Measurements from ENCODE around the gene ATG2A. TPM values are rescaled to one million over a fixed set of nuclear protein-coding genes. Genes with fewer than 3 reads are reported as not detected.

ATG2A gene
- total RNA-seq, 4 donors from 2014 or later = 33.0 to 93.6 (median 45.8) TPM

- peak in 1 of 2 donors; percentile 63 for DNase-seq (ENCODE audit: low spot score in 2 of 2)
- H3K27me3 ChIP-seq = no peaks in the 10 kb centered on the region
- peak in 1 of 2 donors; percentile 57 for TF ChIP-seq EP300 (IDR thresholded peaks at IDR 0.05)
- TF ChIP-seq POLR2A (IDR thresholded peaks at IDR 0.05) = peak in 1 of 2 donors; percentile 16
- no peak for TF ChIP-seq CTCF (IDR thresholded peaks at IDR 0.05)
- no peaks in the 10 kb centered on the region for H3K9me3 ChIP-seq
- peaks cover 4 to 86% (median 72%) of the 10 kb centered on the region in 4 donors for H3K4me1 ChIP-seq
- H3K4me3 ChIP-seq = peak overlapping the region in 1 of 4 donors; percentile 92
- WGBS, 2 donors = 39 to 44% methylated on average over 28 to 29 of the region's 29 CpGs
- H3K27ac ChIP-seq = peak overlapping the region; percentile 49 to 98 (median 91)
- H3K36me3 ChIP-seq = peaks cover 0 to 29% (median 0%) of the 10 kb centered on the region in 3 donors
These were observed 42.4 kb downstream of the ATG2A start for GRCh38 chr11:64874308-64875240.

- Histone ChIP-seq H3K9me3 (no peaks in the 10 kb centered on the region), H3K36me3 (peaks cover 0 to 29% (median 0%) of the 10 kb centered on the region in 3 donors), H3K27ac (peak overlapping the region in 3 of 4 donors; percentile 60 to 98 (median 88)), H3K4me1 (peaks cover 4 to 97% (median 81%) of the 10 kb centered on the region in 4 donors), H3K4me3 (no peak overlapping the region), H3K27me3 (no peaks in the 10 kb centered on the region)
- TF ChIP-seq POLR2A (IDR thresholded peaks at IDR 0.05) (no peak), CTCF (IDR thresholded peaks at IDR 0.05) (no peak), EP300 (IDR thresholded peaks at IDR 0.05) (no peak)
- 72 to 81% methylated on average over 8 of the region's 8 CpGs for WGBS, 2 donors
- DNase-seq (ENCODE audit: low spot score in 2 of 2) = no peak
These were observed 44.1 kb downstream of the ATG2A start for GRCh38 chr11:64872790-64873488.

GRCh38 chr11:64871492-64871891 lies 45.5 kb downstream of the ATG2A start:
- Histone ChIP-seq H3K27ac (peak overlapping the region in 3 of 4 donors; percentile 60 to 98 (median 87)), H3K9me3 (no peaks in the 10 kb centered on the region), H3K4me1 (peaks cover 4 to 90% (median 72%) of the 10 kb centered on the region in 4 donors), H3K4me3 (no peak overlapping the region), H3K36me3 (peaks cover 0 to 29% (median 0%) of the 10 kb centered on the region in 3 donors), H3K27me3 (no peaks in the 10 kb centered on the region)
- WGBS, 2 donors = 55 to 63% methylated on average over 3 of the region's 3 CpGs
- no peak for DNase-seq (ENCODE audit: low spot score in 2 of 2)
- TF ChIP-seq CTCF (IDR thresholded peaks at IDR 0.05) (no peak), EP300 (IDR thresholded peaks at IDR 0.05) (no peak), POLR2A (IDR thresholded peaks at IDR 0.05) (no peak)

- 49 to 58% methylated on average over 11 to 20 of the region's 20 CpGs for WGBS, 2 donors
- no peak for DNase-seq (ENCODE audit: low spot score in 2 of 2)
- Histone ChIP-seq H3K4me3 (peak overlapping the region in 1 of 4 donors; percentile 9), H3K9me3 (no peaks in the 10 kb centered on the region), H3K36me3 (peaks cover 0 to 29% (median 0%) of the 10 kb centered on the region in 3 donors), H3K27ac (peak overlapping the region; percentile 30 to 98 (median 74)), H3K4me1 (peaks cover 4 to 85% (median 69%) of the 10 kb centered on the region in 4 donors), H3K27me3 (no peaks in the 10 kb centered on the region)
- TF ChIP-seq POLR2A (IDR thresholded peaks at IDR 0.05) (no peak), CTCF (IDR thresholded peaks at IDR 0.05) (no peak), EP300 (IDR thresholded peaks at IDR 0.05) (no peak)
These were observed 46.0 kb downstream of the ATG2A start for GRCh38 chr11:64870893-64871466.
